Measurements from ENCODE around the gene LTB. TPM values are rescaled to one million over a fixed set of nuclear protein-coding genes. Genes with fewer than 3 reads are reported as not detected.

Gene LTB
- total and polyA plus RNA-seq, 12 donors, result 0.26 to 10.0 (median 0.65) TPM; not detected in 1

GRCh38 chr6:31619805-31620585 is 37.8 kb upstream of the LTB start:
- Histone ChIP-seq H3K4me3 (peak overlapping the region; percentile 68 to 99 (median 80)), H3K36me3 (peaks cover 0 to 28% (median 17%) of the 10 kb centered on the region in 9 donors), H3K9me3 (no peaks in the 10 kb centered on the region), H3K27ac (peak overlapping the region; percentile 89 to 99 (median 96)), H3K27me3 (no peaks in the 10 kb centered on the region), H3K4me1 (peaks cover 0 to 24% (median 21%) of the 10 kb centered on the region in 9 donors)
- intact Hi-C loops (cut with DNase I), result loop anchor here in 4 of 10 donors (1.0 to 5.0 kb wide), 4 partner anchors 32 to 277 kb away; partner anchors contain the start of genes ATP6V1G2 (in 2 of the 4), BAG6 (in 2 of the 4), NFKBIL1 (in 2 of the 4) and EHMT2 (in 1 of the 4)
- no peak for TF ChIP-seq CTCF (IDR thresholded peaks at IDR 0.05)
- 0% methylated on average over 50 of the region's 50 CpGs for WGBS, 2 donors
- DNase-seq (peak; percentile 97 to 98), ATAC-seq (peak; percentile 93 to 97 (median 96))

- Histone ChIP-seq H3K4me3 (no peak overlapping the region), H3K36me3 (no peaks in the 10 kb centered on the region), H3K27me3 (no peaks in the 10 kb centered on the region), H3K27ac (no peak overlapping the region), H3K9me3 (no peaks in the 10 kb centered on the region), H3K4me1 (peaks cover 0 to 21% (median 13%) of the 10 kb centered on the region in 9 donors)
- DNase-seq, result no peak
- intact Hi-C loops (cut with DNase I), result loop anchor here in 2 of 10 donors (5.0 kb wide), 1 partner anchor 70 kb away; the partner anchor contains the start of genes ATP6V1G2 (in 2 of the 2) and NFKBIL1 (in 2 of the 2)
- TF ChIP-seq CTCF (IDR thresholded peaks at IDR 0.05), result no peak
- no peak for ATAC-seq
- 93% methylated on average over 2 of the region's 2 CpGs for WGBS, 2 donors
Measured at GRCh38 chr6:31617010-31617409, 34.8 kb upstream of the LTB start.

GRCh38 chr6:31615748-31616147 is 33.5 kb upstream of the LTB start:
- intact Hi-C loops (cut with DNase I), result loop anchor here in 2 of 10 donors (5.0 kb wide), 1 partner anchor 68 kb away; the partner anchor contains the start of genes ATP6V1G2 (in 2 of the 2) and NFKBIL1 (in 2 of the 2)
- Histone ChIP-seq H3K36me3 (no peaks in the 10 kb centered on the region), H3K4me3 (peak overlapping the region in 6 of 10 donors; percentile 19 to 49 (median 28)), H3K27ac (peak overlapping the region in 5 of 10 donors; percentile 26 to 86 (median 37)), H3K9me3 (no peaks in the 10 kb centered on the region), H3K27me3 (no peaks in the 10 kb centered on the region), H3K4me1 (peaks cover 0 to 13% (median 5%) of the 10 kb centered on the region in 9 donors)
- DNase-seq, result no peak
- WGBS, 2 donors, result 64 to 72% methylated on average over 7 of the region's 7 CpGs
- TF ChIP-seq CTCF (IDR thresholded peaks at IDR 0.05), result no peak
- ATAC-seq, result no peak

All from heart right ventricle (tissue), 16 donors.